OCI-LY7 (cell line): ENCODE measurements around the gene KLHDC9. TPM values are rescaled to one million over a fixed set of nuclear protein-coding genes. Genes with fewer than 3 reads are reported as not detected.

Experiments
- BruUV-seq: library from RNA; stranded (reverse); fragments of 400-500 nt; replicated peaks from 2 replicates; lab custom pipeline; 2021; lab: Mats Ljungman, UMichigan
- CTCF ChIA-PET: fragments of 300-600 bp; sonication (Branson Sonifier 250); formaldehyde crosslinking; loops from one replicate; lab custom pipeline; 2022; ENCODE audit warnings: antibody characterized with exemption; ENCODE audit not compliant: unreplicated experiment; lab: Charles Lee
- POLR2A ChIA-PET: fragments of 300-600 bp; sonication (Branson Sonifier 250); formaldehyde crosslinking; loops from one replicate; lab custom pipeline; 2022; ENCODE audit warnings: antibody characterized with exemption; lab: Charles Lee
- DNase-seq: peaks from one replicate; pipeline ENCODE4 v3.0.0-alpha.2; 2015; ENCODE audit warnings: low spot score
- H2AFZ ChIP-seq: fragments of 200-600 bp; sonication (generic), shearing (Covaris generic); 2 replicates; pipeline ENCODE4 v1.6.1; 2014; ENCODE audit warnings: mild to moderate bottlenecking, antibody characterized with exemption, low read length, moderate library complexity
- H3K27ac ChIP-seq: fragments of 200-600 bp; sonication (generic); 2 replicates; pipeline ENCODE4 v1.5.1; 2014; ENCODE audit warnings: mixed run types, low read depth, mild to moderate bottlenecking, moderate library complexity, low read length, inconsistent platforms; ENCODE audit not compliant: poor library complexity, severe bottlenecking
- H3K36me3 ChIP-seq: fragments of 200-600 bp; sonication (generic); 2 replicates; pipeline ENCODE4 v1.6.1; 2014; ENCODE audit warnings: mild to moderate bottlenecking, antibody characterized with exemption, low read length, moderate library complexity, mixed read lengths; ENCODE audit not compliant: insufficient read depth
- H3K4me1 ChIP-seq: fragments of 200-600 bp; sonication (generic); 2 replicates; pipeline ENCODE4 v1.5.1; 2014; ENCODE audit warnings: mild to moderate bottlenecking, low read length; ENCODE audit not compliant: insufficient read depth, poor library complexity, severe bottlenecking
- H3K4me2 ChIP-seq: fragments of 200-600 bp; sonication (generic); 2 replicates; pipeline ENCODE4 v1.6.1; 2014; ENCODE audit warnings: mild to moderate bottlenecking, low read length
- H3K4me3 ChIP-seq: fragments of 200-600 bp; sonication (generic); 2 replicates; pipeline ENCODE4 v1.5.1; 2014; ENCODE audit warnings: mild to moderate bottlenecking, low read depth, low read length; ENCODE audit not compliant: poor library complexity, severe bottlenecking
- H3K79me2 ChIP-seq: fragments of 200-600 bp; sonication (generic); 2 replicates; pipeline ENCODE4 v1.6.1; 2016; ENCODE audit warnings: low read depth, mild to moderate bottlenecking, low read length, moderate library complexity, mixed read lengths; ENCODE audit not compliant: insufficient read depth
- H3K9me2 ChIP-seq: fragments of 200-600 bp; sonication (generic); 2 replicates; pipeline ENCODE4 v1.6.1; 2016; ENCODE audit warnings: mild to moderate bottlenecking, low read length, mixed read lengths; ENCODE audit not compliant: insufficient read depth
- H3K9me3 ChIP-seq: fragments of 200-600 bp; sonication (generic); 2 replicates; pipeline ENCODE4 v1.6.1; 2014; ENCODE audit warnings: mild to moderate bottlenecking, mixed run types, low read length, mixed read lengths
- H4K20me1 ChIP-seq: fragments of 200-600 bp; sonication (generic); 2 replicates; pipeline ENCODE4 v1.6.1; 2014; ENCODE audit warnings: mild to moderate bottlenecking, antibody characterized with exemption, low read length, moderate library complexity, mixed read lengths; ENCODE audit not compliant: insufficient read depth
- EZH2phosphoT487 ChIP-seq: fragments of 200-600 bp; sonication (generic); IDR thresholded peaks from 2 replicates; pipeline ENCODE4 v1.6.1; 2018; ENCODE audit warnings: low read depth, borderline replicate concordance, mild to moderate bottlenecking, mixed run types, antibody characterized with exemption, low read length, moderate library complexity, mixed read lengths
- intact Hi-C: fragments of 100-400 bp; cut with micrococcal nuclease; formaldehyde crosslinking; loops from one replicate; pipeline ENCODE4 v1.10.0; 2022; ENCODE audit not compliant: unreplicated experiment
- total RNA-seq, 2 experiments: library from RNA; depleted of rRNA in 1 of 2; stranded (reverse); fragments of >200 nt in 1 of 2; shearing (Covaris generic) in 1 of 2; gene quantifications; 2 replicates each; pipeline ENCODE4 v1.2.3, GENCODE V29; 2014 to 2022
- TF ChIP-seq, protein P1 (sequence below): fragments of 200-600 bp; sonication (generic); conservative IDR thresholded peaks from 2 replicates; pipeline ENCODE4 v1.5.1; 2014; ENCODE audit warnings: mild to moderate bottlenecking, antibody characterized with exemption, low read length, moderate library complexity, mixed read lengths

The KLHDC9 gene
- total RNA-seq, 2 experiments from 2014 or later: 0.95 to 1.3 TPM

DNA sequence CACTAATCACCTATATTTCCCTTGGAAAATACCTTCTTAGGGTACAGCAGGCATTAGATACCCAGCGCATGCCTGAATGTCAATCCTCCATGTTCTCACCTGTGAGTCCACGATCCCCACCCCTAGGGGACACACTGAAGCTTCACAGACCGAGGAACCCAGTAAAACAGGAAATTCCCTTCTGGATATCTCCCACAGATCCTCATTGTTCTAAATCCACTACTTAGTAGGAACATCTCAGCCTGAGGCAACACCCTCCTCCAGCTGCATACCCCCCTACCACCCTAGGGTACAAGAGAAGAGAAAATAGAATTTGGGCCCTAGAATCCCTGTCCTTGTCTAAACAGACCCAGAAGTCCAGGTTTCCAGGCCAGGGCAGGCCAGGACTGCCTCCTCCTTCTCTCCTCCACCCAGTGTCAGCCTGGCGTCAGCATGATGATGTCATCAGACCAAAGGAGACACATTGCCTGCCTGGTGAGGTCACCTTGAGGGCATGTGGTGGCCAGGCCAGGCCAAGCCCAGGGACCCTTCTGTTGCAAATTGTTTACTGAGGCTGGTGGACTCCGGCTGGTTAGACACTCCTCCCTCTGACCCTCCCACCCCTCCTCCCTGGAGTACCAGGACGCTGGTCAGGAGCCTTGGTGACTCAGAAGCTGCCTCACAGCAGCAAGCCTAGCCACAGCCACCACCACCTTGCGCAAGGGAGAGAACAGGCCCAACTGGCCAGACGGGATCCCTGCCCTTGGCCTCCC, 15.0 kb upstream of the KLHDC9 start:
- H3K36me3 ChIP-seq: no peaks in the 10 kb centered on the region
- ChIA-PET POLR2A (no interaction called here), CTCF (no interaction called here)
- TF ChIP-seq EZH2phosphoT487: no peak
- TF ChIP-seq, protein P1, sequence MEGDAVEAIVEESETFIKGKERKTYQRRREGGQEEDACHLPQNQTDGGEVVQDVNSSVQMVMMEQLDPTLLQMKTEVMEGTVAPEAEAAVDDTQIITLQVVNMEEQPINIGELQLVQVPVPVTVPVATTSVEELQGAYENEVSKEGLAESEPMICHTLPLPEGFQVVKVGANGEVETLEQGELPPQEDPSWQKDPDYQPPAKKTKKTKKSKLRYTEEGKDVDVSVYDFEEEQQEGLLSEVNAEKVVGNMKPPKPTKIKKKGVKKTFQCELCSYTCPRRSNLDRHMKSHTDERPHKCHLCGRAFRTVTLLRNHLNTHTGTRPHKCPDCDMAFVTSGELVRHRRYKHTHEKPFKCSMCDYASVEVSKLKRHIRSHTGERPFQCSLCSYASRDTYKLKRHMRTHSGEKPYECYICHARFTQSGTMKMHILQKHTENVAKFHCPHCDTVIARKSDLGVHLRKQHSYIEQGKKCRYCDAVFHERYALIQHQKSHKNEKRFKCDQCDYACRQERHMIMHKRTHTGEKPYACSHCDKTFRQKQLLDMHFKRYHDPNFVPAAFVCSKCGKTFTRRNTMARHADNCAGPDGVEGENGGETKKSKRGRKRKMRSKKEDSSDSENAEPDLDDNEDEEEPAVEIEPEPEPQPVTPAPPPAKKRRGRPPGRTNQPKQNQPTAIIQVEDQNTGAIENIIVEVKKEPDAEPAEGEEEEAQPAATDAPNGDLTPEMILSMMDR: no peak
- BruUV-seq: no TSS peak
- H3K79me2 ChIP-seq: no peaks in the 10 kb centered on the region
- H2AFZ ChIP-seq: no peak overlapping the region
- no peaks in the 10 kb centered on the region for H3K9me2 ChIP-seq
- no peaks in the 10 kb centered on the region for H4K20me1 ChIP-seq
- H3K4me2 ChIP-seq: no peak overlapping the region
- intact Hi-C loops: no loop called here
- H3K4me3 ChIP-seq: no peak overlapping the region
- no peaks in the 10 kb centered on the region for H3K4me1 ChIP-seq
- H3K27ac ChIP-seq: no peak overlapping the region
- no peaks in the 10 kb centered on the region for H3K9me3 ChIP-seq
- DNase-seq: no peak

GRCh38 chr1:161083748-161084596, 14.2 kb upstream of the KLHDC9 start:
- Histone ChIP-seq H2AFZ (no peak overlapping the region), H3K4me2 (no peak overlapping the region), H4K20me1 (no peaks in the 10 kb centered on the region), H3K36me3 (no peaks in the 10 kb centered on the region), H3K4me3 (no peak overlapping the region), H3K9me3 (no peaks in the 10 kb centered on the region), H3K27ac (no peak overlapping the region), H3K4me1 (no peaks in the 10 kb centered on the region), H3K79me2 (no peaks in the 10 kb centered on the region), H3K9me2 (no peaks in the 10 kb centered on the region)
- no TSS peak for BruUV-seq
- no peak for TF ChIP-seq EZH2phosphoT487
- TF ChIP-seq, protein P1: no peak
- ChIA-PET CTCF (no interaction called here), POLR2A (interaction anchor here (1.2 kb wide), 1 partner anchor 13 kb away, joined by 3 read pairs; no protein-coding TSS in a partner anchor)
- DNase-seq: no peak
- intact Hi-C loops: no loop called here
